PC-9 (cell line): Measurements from ENCODE around the gene CACNA2D4. TPM values are rescaled to one million over a fixed set of nuclear protein-coding genes. Genes with fewer than 3 reads are reported as not detected.

Experiments
- BruUV-seq: library from RNA; stranded (reverse); fragments of 400-500 nt; replicated peaks from 2 replicates; lab custom pipeline; 2021; lab: Mats Ljungman, UMichigan
- CTCF ChIA-PET: fragments of 300-600 bp; sonication (Branson Sonifier 250); formaldehyde crosslinking; loops from one replicate; lab custom pipeline; 2022; ENCODE audit warnings: antibody characterized with exemption; lab: Charles Lee
- POLR2A ChIA-PET: fragments of 300-600 bp; sonication (Branson Sonifier 250); formaldehyde crosslinking; loops from one replicate; lab custom pipeline; 2022; ENCODE audit warnings: antibody characterized with exemption; ENCODE audit not compliant: unreplicated experiment; lab: Charles Lee
- DNase-seq, 2 experiments: peaks; one replicate each; pipeline versions ENCODE4 v3.0.0 to v3.0.0-alpha.2; 2015 to 2022; ENCODE audit warnings: mixed read lengths in 1 of 2
- H2AFZ ChIP-seq: fragments of 200-600 bp; sonication (generic); 2 replicates; pipeline ENCODE4 v1.8.1; 2017; ENCODE audit warnings: antibody characterized with exemption
- H3F3A ChIP-seq: fragments of 200-600 bp; sonication (generic); 2 replicates; pipeline ENCODE4 v1.8.1; 2017; ENCODE audit warnings: antibody characterized with exemption, mild to moderate bottlenecking, low read depth; ENCODE audit not compliant: insufficient read depth
- H3K27ac ChIP-seq: fragments of 200-600 bp; sonication (generic); 2 replicates; pipeline ENCODE4 v1.6.1; 2016; ENCODE audit warnings: mixed run types
- H3K27me3 ChIP-seq: fragments of 200-600 bp; sonication (generic); 2 replicates; pipeline ENCODE4 v1.6.1; 2016; ENCODE audit warnings: low read depth, mixed run types; ENCODE audit not compliant: insufficient read depth
- H3K36me3 ChIP-seq: fragments of 200-600 bp; sonication (generic); 2 replicates; pipeline ENCODE4 v1.6.1; 2016; ENCODE audit warnings: low read depth, mixed run types
- H3K4me1 ChIP-seq: fragments of 200-600 bp; sonication (generic); replicated peaks from 2 replicates; pipeline ENCODE4 v1.6.1; 2016; ENCODE audit warnings: mixed run types; ENCODE audit not compliant: insufficient read depth
- H3K4me2 ChIP-seq: fragments of 200-600 bp; sonication (generic); 2 replicates; pipeline ENCODE4 v1.6.1; 2017; ENCODE audit warnings: mixed run types
- H3K4me3 ChIP-seq: fragments of 200-600 bp; sonication (generic); 2 replicates; pipeline ENCODE4 v1.6.1; 2016; ENCODE audit warnings: mixed run types
- H3K79me2 ChIP-seq: fragments of 200-600 bp; sonication (generic); 2 replicates; pipeline ENCODE4 v1.6.1; 2017; ENCODE audit warnings: low read depth, mixed run types
- H3K9me2 ChIP-seq: fragments of 200-600 bp; sonication (generic); 2 replicates; pipeline ENCODE4 v1.8.1; 2017; ENCODE audit warnings: mild to moderate bottlenecking; ENCODE audit not compliant: insufficient read depth
- H3K9me3 ChIP-seq: fragments of 200-600 bp; sonication (generic); 2 replicates; pipeline ENCODE4 v1.8.1; 2016; ENCODE audit warnings: low read depth; ENCODE audit not compliant: insufficient read depth
- H4K20me1 ChIP-seq: fragments of 200-600 bp; sonication (generic); 2 replicates; pipeline ENCODE4 v1.8.1; 2017; ENCODE audit not compliant: insufficient read depth
- CTCF ChIP-seq: fragments of 200-600 bp; sonication (generic); conservative IDR thresholded peaks from 2 replicates; pipeline ENCODE4 v1.6.1; 2017; ENCODE audit warnings: mixed run types, antibody characterized with exemption, mild to moderate bottlenecking, moderate library complexity
- EZH2 ChIP-seq: fragments of 200-600 bp; sonication (generic); IDR thresholded peaks from 2 replicates; pipeline ENCODE4 v1.8.0; 2017; ENCODE audit warnings: antibody characterized with exemption, low read depth
- intact Hi-C: fragments of 100-400 bp; cut with micrococcal nuclease; formaldehyde crosslinking; loops from one replicate; pipeline ENCODE4 v1.10.0; 2022; ENCODE audit not compliant: unreplicated experiment
- total RNA-seq: library from RNA; stranded (reverse); gene quantifications from 2 replicates; pipeline ENCODE4 v1.2.3, GENCODE V29; 2021

Gene CACNA2D4
- total RNA-seq, 1 experiment from 2014 or later, result not detected

GRCh38 chr12:1890119-1890703 is 28.2 kb downstream of the CACNA2D4 start:
- H3K27ac ChIP-seq, result no peak overlapping the region
- no peaks in the 10 kb centered on the region for H3K4me1 ChIP-seq
- H3K9me2 ChIP-seq, result no peaks in the 10 kb centered on the region
- 0 out of 2 replicates have a peak, but pooled peaks cover 9% of the 10 kb centered on the region for H3K9me3 ChIP-seq
- no peak overlapping the region for H2AFZ ChIP-seq
- ChIA-PET POLR2A (no interaction called here), CTCF (interaction anchor here (0.6 kb wide), 1 partner anchor 986 kb away, joined by 8 read pairs; no protein-coding TSS in a partner anchor)
- no peak overlapping the region for H3K4me3 ChIP-seq
- H3K36me3 ChIP-seq, result no peaks in the 10 kb centered on the region
- no peaks in the 10 kb centered on the region for H3K79me2 ChIP-seq
- no peak overlapping the region for H3K4me2 ChIP-seq
- H4K20me1 ChIP-seq, result no peaks in the 10 kb centered on the region
- TF ChIP-seq CTCF (no peak), EZH2 (no peak)
- no peak for DNase-seq
- peaks cover 64% of the 10 kb centered on the region for H3K27me3 ChIP-seq
- BruUV-seq, result no TSS peak
- no peaks in the 10 kb centered on the region for H3F3A ChIP-seq
- intact Hi-C loops, result no loop called here

GRCh38 chr12:1888923-1889322 is 29.5 kb downstream of the CACNA2D4 start:
- TF ChIP-seq EZH2 (no peak), CTCF (no peak)
- BruUV-seq, result no TSS peak

GRCh38 chr12:1886396-1887008 is 31.9 kb downstream of the CACNA2D4 start:
- ChIA-PET CTCF (no interaction called here), POLR2A (interaction anchor here (0.6 kb wide), 1 partner anchor 782 kb away, joined by 8 read pairs; no protein-coding TSS in a partner anchor)
- intact Hi-C loops, result no loop called here
- no peaks in the 10 kb centered on the region for H4K20me1 ChIP-seq
- no peak for TF ChIP-seq EZH2
- no peak for TF ChIP-seq CTCF
- no peak overlapping the region for H2AFZ ChIP-seq
- no peaks in the 10 kb centered on the region for H3K9me2 ChIP-seq
- no peaks in the 10 kb centered on the region for H3F3A ChIP-seq
- no peaks in the 10 kb centered on the region for H3K4me1 ChIP-seq
- H3K4me3 ChIP-seq, result no peak overlapping the region
- H3K27me3 ChIP-seq, result peaks cover 82% of the 10 kb centered on the region
- H3K4me2 ChIP-seq, result no peak overlapping the region
- H3K27ac ChIP-seq, result no peak overlapping the region
- no peaks in the 10 kb centered on the region for H3K9me3 ChIP-seq
- BruUV-seq, result no TSS peak
- DNase-seq, result no peak
- no peaks in the 10 kb centered on the region for H3K36me3 ChIP-seq
- no peaks in the 10 kb centered on the region for H3K79me2 ChIP-seq

More at GRCh38 chr12:1888923-1889322, 29.5 kb downstream of the CACNA2D4 start:
- Histone ChIP-seq H3K27ac (no peak overlapping the region), H3K27me3 (peaks cover 77% of the 10 kb centered on the region), H3K79me2 (no peaks in the 10 kb centered on the region), H3K4me2 (no peak overlapping the region), H4K20me1 (no peaks in the 10 kb centered on the region), H3K9me2 (no peaks in the 10 kb centered on the region), H3K4me1 (no peaks in the 10 kb centered on the region), H3K9me3 (0 out of 2 replicates have a peak, but pooled peaks cover 9% of the 10 kb centered on the region), H3F3A (no peaks in the 10 kb centered on the region), H3K36me3 (no peaks in the 10 kb centered on the region), H3K4me3 (no peak overlapping the region), H2AFZ (no peak overlapping the region)
- no peak for DNase-seq
- intact Hi-C loops, result no loop called here
- ChIA-PET CTCF (no interaction called here), POLR2A (no interaction called here)
